Coronary artery (tissue), 2 donors: ENCODE data around the gene GNG3.

Source experiments
- DNase-seq: peaks from one replicate; pipeline ENCODE4 v3.0.0-alpha.2; 2017; ENCODE audit warnings: low spot score
- H3K27ac ChIP-seq, 2 donors: fragments of 200-600 bp; sonication (generic); one replicate each; pipeline ENCODE4 v1.5.1; 2016 to 2019
- H3K4me3 ChIP-seq: fragments of 200-600 bp; sonication (generic); 2 replicates; pipeline ENCODE4 v1.5.1; 2016; ENCODE audit warnings: mild to moderate bottlenecking, moderate library complexity
- CTCF ChIP-seq: fragments of 200-600 bp; sonication (generic); IDR thresholded peaks from one replicate; pipeline ENCODE4 v1.5.1; 2019; ENCODE audit warnings: antibody characterized with exemption

GNG3 gene

GRCh38 chr11:62705880-62706849 is 1.3 kb upstream of the GNG3 start:
- peak overlapping the region; percentile 62 to 78 for H3K27ac ChIP-seq
- peak; percentile 98 for DNase-seq
- TF ChIP-seq CTCF = no peak
- H3K4me3 ChIP-seq = peak overlapping the region; percentile 86

GRCh38 chr11:62706850-62707247 is 627 bp upstream of the GNG3 start:
- no peak for TF ChIP-seq CTCF
- DNase-seq = no peak
- H3K4me3 ChIP-seq = peak overlapping the region; percentile 86
- peak overlapping the region; percentile 62 to 78 for H3K27ac ChIP-seq

- Histone ChIP-seq H3K4me3 (peak overlapping the region; percentile 78), H3K27ac (peak overlapping the region in 1 of 2 donors; percentile 88)
- TF ChIP-seq CTCF = no peak
- no peak for DNase-seq
Measured at GRCh38 chr11:62708392-62708791, 916 bp downstream of the GNG3 start.

- H3K4me3 ChIP-seq = peak overlapping the region; percentile 78
- no peak for DNase-seq
- TF ChIP-seq CTCF = no peak
- peak overlapping the region; percentile 88 to 93 for H3K27ac ChIP-seq
Measured at GRCh38 chr11:62708793-62709192, 1.3 kb downstream of the GNG3 start.

GRCh38 chr11:62709247-62710000 is 1.9 kb downstream of the GNG3 start:
- DNase-seq = peak; percentile 98
- Histone ChIP-seq H3K27ac (peak overlapping the region; percentile 88 to 93), H3K4me3 (peak overlapping the region; percentile 78)
- TF ChIP-seq CTCF = no peak

GRCh38 chr11:62710001-62710345 is 2.5 kb downstream of the GNG3 start:
- peak; percentile 75 for DNase-seq
- TF ChIP-seq CTCF = no peak
- peak overlapping the region; percentile 88 to 93 for H3K27ac ChIP-seq
- peak overlapping the region; percentile 78 for H3K4me3 ChIP-seq
